Measurements from ENCODE around the gene DYNLT4. TPM values are rescaled to one million over a fixed set of nuclear protein-coding genes. Genes with fewer than 3 reads are reported as not detected.
A peak's percentile ranks its signal among the peaks of the same experiment; 100 is the strongest.

Gene DYNLT4
- total and polyA plus RNA-seq, 2 experiments from 2014 or later: 0.59 TPM; not detected in 1

DNA sequence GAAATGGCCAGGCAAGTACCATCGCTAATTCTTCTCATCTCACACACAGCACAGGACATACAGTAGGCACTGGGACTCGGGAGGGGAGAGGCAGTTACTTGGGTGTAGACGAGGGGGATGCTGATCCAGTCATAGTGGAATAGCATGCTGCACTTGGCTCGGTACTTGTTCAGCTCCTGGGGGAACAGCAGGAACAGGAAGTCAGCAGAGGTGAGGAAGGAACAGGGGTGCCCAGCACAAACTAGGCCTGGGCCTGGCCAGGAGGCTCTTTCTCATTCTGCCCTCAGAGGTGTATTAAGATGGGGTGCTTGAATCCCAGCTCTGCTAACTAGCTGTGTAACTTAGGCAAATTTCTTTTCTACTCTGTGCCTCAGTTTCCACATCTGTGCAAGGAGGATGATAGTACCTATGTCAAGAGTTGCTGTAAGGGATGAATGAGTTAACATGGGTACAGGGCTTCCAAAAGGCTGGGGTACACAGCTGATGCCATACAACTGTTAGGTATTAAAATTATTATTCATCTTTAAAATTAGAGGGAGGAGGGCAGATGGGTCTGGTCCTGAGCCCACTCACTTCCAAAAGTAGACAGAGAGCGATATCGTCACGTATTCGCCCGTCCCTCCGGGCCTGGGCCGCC is 21.5 kb downstream of the DYNLT4 start:
- no peak for DNase-seq
- Histone ChIP-seq H3K27ac (no peak overlapping the region), H3K27me3 (replicated peaks; ENCODE audit: insufficient read depth) (no peaks in the 10 kb centered on the region), H3F3A (ENCODE audit: insufficient read depth) (peaks cover 24% of the 10 kb centered on the region), H3K4me3 (peak overlapping the region; percentile 67), H3K79me2 (ENCODE audit: insufficient read depth) (no peaks in the 10 kb centered on the region), H4K20me1 (ENCODE audit: insufficient read depth) (no peaks in the 10 kb centered on the region), H3K4me1 (ENCODE audit: insufficient read depth) (no peaks in the 10 kb centered on the region), H3K4me2 (ENCODE audit: unreplicated experiment) (peak overlapping the region; percentile 67), H2AFZ (peak overlapping the region; percentile 78; the same call in 1 of the 2 replicates), H3K9me2 (ENCODE audit: insufficient read depth) (no peaks in the 10 kb centered on the region), H3K36me3 (ENCODE audit: low read depth) (peaks cover 8% of the 10 kb centered on the region; the same call in 1 of the 2 replicates), H3K9ac (peak overlapping the region; percentile 63), H3K9me3 (ENCODE audit: low read depth) (no peaks in the 10 kb centered on the region)
- no peak for TF ChIP-seq EZH2phosphoT487 (IDR thresholded peaks at IDR 0.05; ENCODE audit: insufficient read depth, low read depth)
- no peak for TF ChIP-seq EZH2 (IDR thresholded peaks at IDR 0.05; ENCODE audit: insufficient read depth, poor library complexity, severe bottlenecking)
- in situ Hi-C loops (cut with MboI): no loop called here
- 51 to 55% methylated on average over 11 of the region's 11 CpGs for WGBS, 2 experiments (ENCODE audit: low coverage in 1 of 2, low lambda C conversion rate in 2 of 2, missing lambda C conversion rate in 2 of 2)

DNA sequence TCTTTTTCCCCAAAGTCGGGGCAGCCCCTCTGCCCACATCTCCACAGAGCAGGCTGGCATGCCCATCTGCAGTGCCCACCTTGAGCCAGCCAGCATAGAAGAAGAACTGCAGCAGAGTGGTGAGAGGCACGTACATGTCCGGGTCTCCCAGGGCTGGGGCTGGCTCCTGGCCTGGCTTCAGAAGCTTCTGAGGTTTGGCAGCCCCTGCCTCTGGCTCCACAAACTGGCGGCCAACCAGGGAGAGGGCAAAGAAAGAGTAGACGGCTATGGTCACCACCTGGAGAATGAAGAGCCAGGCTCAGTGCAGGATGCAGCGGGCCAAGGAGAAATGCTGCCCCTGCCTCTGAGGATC is 22.1 kb downstream of the DYNLT4 start:
- 84 to 89% methylated on average over 6 of the region's 6 CpGs for whole genome bisulfite sequencing, 2 experiments (ENCODE audit: low coverage in 1 of 2, low lambda C conversion rate in 2 of 2, missing lambda C conversion rate in 2 of 2)
- no peaks in the 10 kb centered on the region for H4K20me1 ChIP-seq (ENCODE audit: insufficient read depth)
- H3F3A ChIP-seq (ENCODE audit: insufficient read depth): peaks cover 30% of the 10 kb centered on the region
- H3K36me3 ChIP-seq (ENCODE audit: low read depth): peaks cover 11% of the 10 kb centered on the region; the same call in 1 of the 2 replicates
- no peak overlapping the region for H3K4me3 ChIP-seq
- H3K4me1 ChIP-seq (ENCODE audit: insufficient read depth): no peaks in the 10 kb centered on the region
- DNase-seq: no peak
- no peak overlapping the region for H2AFZ ChIP-seq
- TF ChIP-seq EZH2phosphoT487 (IDR thresholded peaks at IDR 0.05; ENCODE audit: insufficient read depth, low read depth) (no peak), EZH2 (IDR thresholded peaks at IDR 0.05; ENCODE audit: insufficient read depth, poor library complexity, severe bottlenecking) (no peak)
- no peak overlapping the region for H3K9ac ChIP-seq
- no peaks in the 10 kb centered on the region for H3K9me3 ChIP-seq (ENCODE audit: low read depth)
- in situ Hi-C loops (cut with MboI): no loop called here
- no peaks in the 10 kb centered on the region for H3K27me3 ChIP-seq (replicated peaks; ENCODE audit: insufficient read depth)
- H3K9me2 ChIP-seq (ENCODE audit: insufficient read depth): no peaks in the 10 kb centered on the region
- H3K79me2 ChIP-seq (ENCODE audit: insufficient read depth): no peaks in the 10 kb centered on the region
- H3K4me2 ChIP-seq (ENCODE audit: unreplicated experiment): no peak overlapping the region
- H3K27ac ChIP-seq: no peak overlapping the region

DNA sequence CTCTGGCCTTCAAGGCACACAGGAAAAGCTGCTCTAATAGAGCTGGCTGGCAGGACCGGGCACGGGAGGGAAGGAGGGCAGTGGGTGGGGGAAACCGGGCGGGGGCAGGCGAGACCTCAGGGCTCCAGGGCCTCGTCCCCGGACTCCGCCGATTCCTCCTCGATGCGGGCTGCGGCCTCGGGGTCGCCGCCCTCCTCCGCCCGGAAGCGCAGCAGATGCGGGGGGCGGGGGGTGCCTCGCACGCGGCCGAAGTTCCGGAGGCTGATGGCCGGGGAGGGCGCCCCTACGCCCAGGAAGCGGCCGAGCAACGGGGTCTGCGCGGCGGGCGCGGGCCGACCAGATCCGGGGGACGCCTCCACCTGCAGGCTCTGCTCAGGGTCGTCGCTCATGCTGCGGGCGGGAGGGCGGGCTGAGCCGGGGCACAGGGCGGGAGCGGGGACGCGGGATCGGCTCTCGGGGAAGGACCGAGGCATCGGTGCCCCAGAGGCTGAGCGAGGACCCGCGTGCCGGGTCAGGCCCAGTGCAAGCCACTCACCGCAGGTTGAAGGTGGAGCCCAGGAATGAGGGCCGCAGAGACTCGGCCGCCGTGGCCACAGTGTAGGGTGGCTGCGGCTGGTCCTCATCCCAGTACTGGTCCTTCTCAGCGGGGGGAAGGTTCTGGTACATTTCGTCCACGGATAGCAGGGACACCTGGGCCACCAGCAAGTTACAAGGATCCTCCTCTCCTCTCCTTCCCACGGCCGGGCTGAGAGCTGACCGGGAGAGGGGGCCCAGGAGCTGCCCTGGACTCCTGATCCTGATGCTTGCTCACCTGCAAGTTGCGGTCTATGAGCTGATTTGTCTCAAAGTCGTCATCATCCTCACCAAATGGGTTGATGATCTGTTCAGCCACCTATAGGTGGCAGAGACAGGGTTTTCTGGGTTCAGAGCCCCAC is 22.8 kb downstream of the DYNLT4 start:
- no peak overlapping the region for H3K27ac ChIP-seq
- H3K27me3 ChIP-seq (replicated peaks; ENCODE audit: insufficient read depth): no peaks in the 10 kb centered on the region
- TF ChIP-seq EZH2phosphoT487 (IDR thresholded peaks at IDR 0.05; ENCODE audit: insufficient read depth, low read depth) (no peak), EZH2 (IDR thresholded peaks at IDR 0.05; ENCODE audit: insufficient read depth, poor library complexity, severe bottlenecking) (no peak)
- peaks cover 17% of the 10 kb centered on the region; the same call in 1 of the 2 replicates for H3K36me3 ChIP-seq (ENCODE audit: low read depth)
- H3K4me3 ChIP-seq: peak overlapping the region; percentile 59
- H4K20me1 ChIP-seq (ENCODE audit: insufficient read depth): no peaks in the 10 kb centered on the region
- peak; percentile 39 for DNase-seq
- peak overlapping the region; percentile 67 for H2AFZ ChIP-seq
- H3K9ac ChIP-seq: peak overlapping the region; percentile 60
- WGBS, 2 experiments (ENCODE audit: low coverage in 1 of 2, low lambda C conversion rate in 2 of 2, missing lambda C conversion rate in 2 of 2): 14 to 17% methylated on average over 45 to 51 of the region's 71 CpGs
- in situ Hi-C loops (cut with MboI): no loop called here
- peak overlapping the region; percentile 58 for H3K4me2 ChIP-seq (ENCODE audit: unreplicated experiment)
- no peaks in the 10 kb centered on the region for H3K4me1 ChIP-seq (ENCODE audit: insufficient read depth)
- H3K9me2 ChIP-seq (ENCODE audit: insufficient read depth): no peaks in the 10 kb centered on the region
- peaks cover 3% of the 10 kb centered on the region; the same call in 1 of the 2 replicates for H3K79me2 ChIP-seq (ENCODE audit: insufficient read depth)
- H3F3A ChIP-seq (ENCODE audit: insufficient read depth): peaks cover 34% of the 10 kb centered on the region
- H3K9me3 ChIP-seq (ENCODE audit: low read depth): no peaks in the 10 kb centered on the region

DNA sequence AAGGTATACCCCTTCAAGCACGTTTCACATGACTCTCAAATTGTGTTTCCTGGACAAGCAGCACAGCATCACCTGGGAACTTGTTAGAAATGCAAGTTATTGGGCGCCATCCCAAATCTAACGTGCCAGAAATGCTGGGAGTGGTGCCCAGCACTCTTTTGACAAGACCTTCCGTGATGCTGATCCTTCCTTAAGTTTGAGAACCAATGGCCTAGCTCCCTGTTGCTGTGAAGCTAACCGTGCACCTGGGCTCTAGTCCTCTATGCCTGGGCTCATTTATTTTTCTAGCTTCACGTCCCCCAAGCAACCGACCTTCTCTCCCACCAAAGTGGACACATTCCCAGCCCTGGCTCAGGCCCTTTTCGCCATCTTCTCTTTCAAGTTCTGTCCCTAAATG is 23.5 kb downstream of the DYNLT4 start:
- TF ChIP-seq EZH2 (IDR thresholded peaks at IDR 0.05; ENCODE audit: insufficient read depth, poor library complexity, severe bottlenecking) (no peak), EZH2phosphoT487 (IDR thresholded peaks at IDR 0.05; ENCODE audit: insufficient read depth, low read depth) (no peak)
- Histone ChIP-seq H3K79me2 (ENCODE audit: insufficient read depth) (peaks cover 9% of the 10 kb centered on the region), H2AFZ (peak overlapping the region; percentile 67), H3K9me3 (ENCODE audit: low read depth) (no peaks in the 10 kb centered on the region), H3K4me3 (peak overlapping the region; percentile 59), H3K27ac (no peak overlapping the region), H3K4me1 (ENCODE audit: insufficient read depth) (no peaks in the 10 kb centered on the region), H3K4me2 (ENCODE audit: unreplicated experiment) (peak overlapping the region; percentile 58), H3K9me2 (ENCODE audit: insufficient read depth) (no peaks in the 10 kb centered on the region), H3K9ac (peak overlapping the region; percentile 60), H3F3A (ENCODE audit: insufficient read depth) (peaks cover 41% of the 10 kb centered on the region), H3K27me3 (replicated peaks; ENCODE audit: insufficient read depth) (no peaks in the 10 kb centered on the region), H4K20me1 (ENCODE audit: insufficient read depth) (no peaks in the 10 kb centered on the region), H3K36me3 (ENCODE audit: low read depth) (peaks cover 24% of the 10 kb centered on the region)
- in situ Hi-C loops (cut with MboI): no loop called here
- 63 to 64% methylated on average over 8 of the region's 8 CpGs for WGBS, 2 experiments (ENCODE audit: low coverage in 1 of 2, low lambda C conversion rate in 2 of 2, missing lambda C conversion rate in 2 of 2)
- DNase-seq: peak; percentile 18

Measured in GM23248 (cell line).